C4-2B (cell line): ENCODE measurements around the gene CAMTA1.

Source experiments
- H3K27ac ChIP-seq: fragments of 450-650 bp; 2 replicates; pipeline ENCODE4 v1.5.1; 2017
- CTCF ChIP-seq: fragments of 450-650 bp; conservative IDR thresholded peaks from 2 replicates; pipeline ENCODE4 v1.5.1; 2017; ENCODE audit warnings: mild to moderate bottlenecking
- ZFX ChIP-seq: fragments of 450-650 bp; IDR thresholded peaks from 2 replicates; pipeline ENCODE4 v1.6.1; 2017

Gene CAMTA1

GRCh38 chr1:7455796-7456721, 670.8 kb downstream of the CAMTA1 start:
- no peak overlapping the region for H3K27ac ChIP-seq
- no peak for TF ChIP-seq CTCF
- no peak for TF ChIP-seq ZFX

GRCh38 chr1:7456722-7457082, 671.4 kb downstream of the CAMTA1 start:
- no peak overlapping the region for H3K27ac ChIP-seq
- TF ChIP-seq CTCF, result no peak
- TF ChIP-seq ZFX, result no peak; the same call in 1 of the 2 replicates

- no peak for TF ChIP-seq CTCF
- no peak for TF ChIP-seq ZFX
- H3K27ac ChIP-seq, result no peak overlapping the region
These were observed 672.6 kb downstream of the CAMTA1 start for GRCh38 chr1:7457811-7458210.

- no peak overlapping the region for H3K27ac ChIP-seq
- no peak for TF ChIP-seq CTCF
- no peak for TF ChIP-seq ZFX
These were observed 673.7 kb downstream of the CAMTA1 start for GRCh38 chr1:7458946-7459345.

- TF ChIP-seq CTCF (no peak), ZFX (no peak)
- no peak overlapping the region for H3K27ac ChIP-seq
These were observed 674.7 kb downstream of the CAMTA1 start for GRCh38 chr1:7459914-7460313.

- no peak overlapping the region for H3K27ac ChIP-seq
- TF ChIP-seq ZFX (no peak), CTCF (no peak)
These were observed 675.6 kb downstream of the CAMTA1 start for GRCh38 chr1:7460807-7461206.

- no peak overlapping the region for H3K27ac ChIP-seq
- TF ChIP-seq CTCF (no peak), ZFX (no peak)
These were observed 677.4 kb downstream of the CAMTA1 start for GRCh38 chr1:7462617-7463016.
